Skeletal muscle tissue (tissue), 4 donors: ENCODE measurements around the gene MUC6. TPM values are rescaled to one million over a fixed set of nuclear protein-coding genes. Genes with fewer than 3 reads are reported as not detected.

Experiments
- H3K27ac ChIP-seq: one replicate; pipeline ENCODE4 v1.7.0; 2013; ENCODE audit warnings: mild to moderate bottlenecking, low read depth, low read length, inconsistent platforms
- H3K27me3 ChIP-seq, 3 donors: one replicate each; pipeline ENCODE4 v1.7.0; 2013; ENCODE audit warnings: low read length in 3 of 3; ENCODE audit not compliant: control insufficient read depth in 3 of 3, insufficient read depth in 3 of 3
- H3K36me3 ChIP-seq, 3 donors: one replicate each; pipeline ENCODE4 v1.7.0; 2013; ENCODE audit warnings: low read length in 3 of 3; ENCODE audit not compliant: control insufficient read depth in 3 of 3, insufficient read depth in 3 of 3
- H3K4me1 ChIP-seq, 3 donors: one replicate each; pipeline ENCODE4 v1.7.0; 2013; ENCODE audit warnings: low read length in 3 of 3, mild to moderate bottlenecking in 3 of 3; ENCODE audit not compliant: control insufficient read depth in 3 of 3, insufficient read depth in 3 of 3
- H3K4me3 ChIP-seq, 3 donors: one replicate each; pipeline ENCODE4 v1.7.0; 2013; ENCODE audit warnings: low read length in 3 of 3
- H3K9ac ChIP-seq, 3 donors: one replicate each; pipeline ENCODE4 v1.7.0; 2013; ENCODE audit warnings: low read length in 3 of 3, mild to moderate bottlenecking in 3 of 3, moderate library complexity in 2 of 3, low read depth in 1 of 3
- H3K9me3 ChIP-seq, 3 donors: one replicate each; pipeline ENCODE4 v1.7.0; 2013; ENCODE audit warnings: low read length in 3 of 3; ENCODE audit not compliant: control insufficient read depth in 3 of 3
- total RNA-seq: library from RNA; depleted of rRNA; stranded (reverse); fragments of >200 nt; gene quantifications from one replicate; pipeline ENCODE4 v1.2.3, GENCODE V29; 2014
- donor health status: Osteomylitis.

MUC6 gene
- total RNA-seq = not detected

DNA sequence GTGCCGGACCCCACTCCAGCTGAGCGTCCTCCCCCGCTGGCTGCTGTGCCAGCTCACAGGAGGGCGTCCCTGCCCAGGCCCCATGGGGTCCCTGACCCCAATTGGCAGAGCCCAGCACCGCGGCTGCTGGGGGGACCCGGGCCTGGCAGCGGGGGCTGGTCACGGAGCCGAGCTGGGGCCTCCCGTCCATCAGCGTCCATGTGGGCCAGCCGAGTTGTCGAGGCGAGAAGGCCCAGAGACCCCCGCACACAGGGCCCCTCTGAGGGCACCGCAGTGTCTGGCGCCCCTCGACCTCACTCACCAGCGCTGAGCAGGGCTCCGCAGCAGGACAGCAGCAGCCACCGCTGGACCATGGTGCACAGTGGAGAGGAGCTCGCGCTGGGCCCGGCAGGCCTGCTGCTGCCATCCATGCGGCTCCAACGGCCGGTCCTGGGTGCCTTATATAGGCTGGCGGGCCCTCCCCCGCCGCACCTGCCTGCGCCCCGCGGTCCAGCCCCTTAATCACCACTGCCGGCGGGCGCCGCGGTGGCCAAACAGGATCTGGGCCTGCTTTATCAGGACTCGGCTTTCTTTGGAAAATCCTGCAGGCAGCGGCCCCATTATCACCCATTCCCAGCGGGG is at the start of gene MUC6:
Gene MUC6 (minus strand): TSS at position 416 of the 621 bp plus-strand sequence. CDS start 63 bp downstream, at position 353.
- Histone ChIP-seq H3K27me3 (peaks cover 25 to 26% (median 26%) of the 10 kb centered on the region in 3 donors), H3K9me3 (peaks cover 0 to 2% (median 0%) of the 10 kb centered on the region in 3 donors), H3K4me3 (no peak within 1 kb of the TSS), H3K9ac (no peak within 1 kb of the TSS), H3K36me3 (no peaks in the 10 kb centered on the region), H3K4me1 (peaks cover 0 to 17% (median 11%) of the 10 kb centered on the region in 3 donors), H3K27ac (no peak within 1 kb of the TSS)

GRCh38 chr11:1085440-1086170 is 49.1 kb upstream of the MUC6 start:
- no peaks in the 10 kb centered on the region for H3K9me3 ChIP-seq
- no peaks in the 10 kb centered on the region for H3K4me1 ChIP-seq
- H3K4me3 ChIP-seq = no peak overlapping the region
- no peak overlapping the region for H3K27ac ChIP-seq
- peaks cover 9 to 32% (median 13%) of the 10 kb centered on the region in 3 donors for H3K27me3 ChIP-seq
- H3K9ac ChIP-seq = no peak overlapping the region
- H3K36me3 ChIP-seq = no peaks in the 10 kb centered on the region

GRCh38 chr11:1084561-1085439 is 48.3 kb upstream of the MUC6 start:
- Histone ChIP-seq H3K9ac (no peak overlapping the region), H3K9me3 (no peaks in the 10 kb centered on the region)

GRCh38 chr11:1083621-1084551 is 47.4 kb upstream of the MUC6 start:
- Histone ChIP-seq H3K36me3 (no peaks in the 10 kb centered on the region), H3K9ac (no peak overlapping the region), H3K9me3 (no peaks in the 10 kb centered on the region), H3K27me3 (peaks cover 9 to 32% (median 9%) of the 10 kb centered on the region in 3 donors), H3K27ac (no peak overlapping the region), H3K4me3 (no peak overlapping the region), H3K4me1 (no peaks in the 10 kb centered on the region)

More at GRCh38 chr11:1084561-1085439, 48.3 kb upstream of the MUC6 start:
- Histone ChIP-seq H3K4me3 (no peak overlapping the region), H3K36me3 (no peaks in the 10 kb centered on the region), H3K27ac (no peak overlapping the region), H3K27me3 (peaks cover 9 to 32% (median 13%) of the 10 kb centered on the region in 3 donors), H3K4me1 (no peaks in the 10 kb centered on the region)

DNA sequence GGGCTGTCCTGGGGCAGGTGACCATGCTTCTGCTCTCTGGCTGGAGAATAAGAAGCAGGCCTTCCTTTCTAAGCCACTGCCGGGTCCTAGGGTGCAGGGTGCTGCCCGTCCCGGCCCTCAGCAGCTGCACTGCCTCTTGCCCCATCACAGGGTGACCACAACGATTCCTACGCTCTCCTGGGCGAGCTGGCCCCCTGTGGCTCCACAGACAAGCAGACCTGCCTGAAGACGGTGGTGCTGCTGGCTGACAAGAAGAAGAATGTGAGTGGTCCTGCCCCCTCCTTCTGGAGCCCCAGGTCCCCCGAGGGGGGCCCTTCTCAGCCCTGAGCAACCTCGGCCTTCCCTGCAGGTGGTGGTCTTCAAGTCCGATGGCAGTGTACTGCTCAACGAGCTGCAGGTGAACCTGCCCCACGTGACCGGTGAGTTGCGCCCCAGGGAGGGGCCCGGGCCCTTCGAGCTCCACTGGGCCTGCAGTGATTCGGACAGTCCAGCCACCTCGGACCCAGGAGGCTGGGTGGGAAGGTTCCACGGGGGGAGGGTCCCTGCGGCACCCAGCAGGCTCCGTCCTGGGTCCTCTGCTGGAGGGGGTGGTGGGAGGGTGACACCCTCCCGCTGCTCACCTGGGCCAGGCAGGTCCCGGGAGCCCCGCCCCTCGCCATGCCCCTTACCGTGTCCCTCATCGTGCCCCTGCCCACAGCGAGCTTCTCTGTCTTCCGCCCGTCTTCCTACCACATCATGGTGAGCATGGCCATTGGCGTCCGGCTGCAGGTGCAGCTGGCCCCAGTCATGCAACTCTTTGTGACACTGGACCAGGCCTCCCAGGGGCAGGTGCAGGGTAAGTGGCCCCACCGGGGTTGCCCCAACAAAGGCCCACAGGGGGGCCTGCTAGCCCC is 46.5 kb upstream of the MUC6 start:
- no peaks in the 10 kb centered on the region for H3K36me3 ChIP-seq
- no peak overlapping the region for H3K9ac ChIP-seq
- H3K4me3 ChIP-seq = no peak overlapping the region
- no peaks in the 10 kb centered on the region for H3K4me1 ChIP-seq
- peaks cover 9 to 32% (median 9%) of the 10 kb centered on the region in 3 donors for H3K27me3 ChIP-seq
- no peak overlapping the region for H3K27ac ChIP-seq
- H3K9me3 ChIP-seq = no peaks in the 10 kb centered on the region

DNA sequence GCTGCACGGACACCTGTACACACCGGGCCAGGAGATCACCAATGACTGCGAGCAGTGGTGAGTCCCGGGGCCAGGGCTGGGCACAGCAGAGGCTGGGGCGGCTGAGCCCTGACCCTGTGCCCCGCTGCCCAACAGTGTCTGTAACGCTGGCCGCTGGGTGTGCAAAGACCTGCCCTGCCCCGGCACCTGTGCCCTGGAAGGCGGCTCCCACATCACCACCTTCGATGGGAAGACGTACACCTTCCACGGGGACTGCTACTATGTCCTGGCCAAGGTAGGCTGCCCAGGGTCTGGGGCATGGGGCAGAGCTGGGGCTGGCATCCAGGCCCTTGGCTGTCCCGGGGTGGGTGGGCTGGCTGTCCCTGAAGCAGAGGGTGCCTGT is 45.8 kb upstream of the MUC6 start:
- H3K9me3 ChIP-seq = no peaks in the 10 kb centered on the region
- peaks cover 9 to 32% (median 9%) of the 10 kb centered on the region in 3 donors for H3K27me3 ChIP-seq
- H3K4me3 ChIP-seq = no peak overlapping the region
- H3K27ac ChIP-seq = no peak overlapping the region
- H3K9ac ChIP-seq = no peak overlapping the region
- H3K4me1 ChIP-seq = no peaks in the 10 kb centered on the region
- H3K36me3 ChIP-seq = no peaks in the 10 kb centered on the region

GRCh38 chr11:1081601-1082311 is 45.2 kb upstream of the MUC6 start:
- H3K27me3 ChIP-seq = peaks cover 9 to 35% (median 9%) of the 10 kb centered on the region in 3 donors

DNA sequence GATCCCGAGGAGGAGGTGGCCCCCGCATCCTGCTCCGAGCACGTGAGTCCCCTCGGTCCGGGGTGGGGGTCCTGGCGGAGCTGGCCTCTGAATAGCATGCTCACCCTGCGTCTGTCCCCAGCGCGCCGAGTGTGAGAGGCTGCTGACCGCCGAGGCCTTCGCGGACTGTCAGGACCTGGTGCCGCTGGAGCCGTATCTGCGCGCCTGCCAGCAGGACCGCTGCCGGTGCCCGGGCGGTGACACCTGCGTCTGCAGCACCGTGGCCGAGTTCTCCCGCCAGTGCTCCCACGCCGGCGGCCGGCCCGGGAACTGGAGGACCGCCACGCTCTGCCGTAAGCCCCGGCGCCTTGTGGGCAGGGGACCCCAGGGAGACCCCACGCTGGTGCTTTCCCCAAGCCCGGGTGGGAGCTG is 41.7 kb upstream of the MUC6 start:
- no peak overlapping the region for H3K9ac ChIP-seq
- H3K27ac ChIP-seq = no peak overlapping the region
- H3K4me1 ChIP-seq = peaks cover 6 to 8% (median 7%) of the 10 kb centered on the region in 3 donors
- H3K36me3 ChIP-seq = no peaks in the 10 kb centered on the region
- H3K27me3 ChIP-seq = peaks cover 0 to 13% (median 4%) of the 10 kb centered on the region in 3 donors
- H3K9me3 ChIP-seq = no peaks in the 10 kb centered on the region
- no peak overlapping the region for H3K4me3 ChIP-seq

More at GRCh38 chr11:1081601-1082311, 45.2 kb upstream of the MUC6 start:
- Histone ChIP-seq H3K9me3 (no peaks in the 10 kb centered on the region), H3K4me1 (no peaks in the 10 kb centered on the region), H3K27ac (no peak overlapping the region), H3K36me3 (no peaks in the 10 kb centered on the region), H3K9ac (no peak overlapping the region), H3K4me3 (no peak overlapping the region)
